Ovary (tissue), 9 donors: ENCODE results near the gene EIF5AL1. TPM values are rescaled to one million over a fixed set of nuclear protein-coding genes. Genes with fewer than 3 reads are reported as not detected.
A peak's percentile ranks its signal among the peaks of the same experiment; 100 is the strongest.

Source experiments
- DNase-seq, 5 donors: peaks; one replicate each; pipeline ENCODE4 v3.0.0-alpha.2; 2019 to 2020
- H3K27ac ChIP-seq, 2 donors: fragments of 200-600 bp; one replicate each; pipeline versions ENCODE4 v1.5.1 to v1.8.0; 2019 to 2022
- H3K27me3 ChIP-seq: fragments of 200-600 bp; one replicate; pipeline ENCODE4 v1.8.0; 2022
- H3K36me3 ChIP-seq: fragments of 200-600 bp; sonication (generic); one replicate; pipeline ENCODE4 v1.5.1; 2019
- H3K4me1 ChIP-seq: one replicate; pipeline ENCODE4 v1.8.1; 2013; ENCODE audit warnings: mild to moderate bottlenecking, moderate library complexity; ENCODE audit not compliant: insufficient read depth
- H3K4me3 ChIP-seq: fragments of 200-600 bp; sonication (generic); one replicate; pipeline ENCODE4 v1.5.1; 2017
- H3K9me3 ChIP-seq, 2 donors: fragments of 200-600 bp in 1 of 2; sonication (generic) in 1 of 2; one replicate each; pipeline versions ENCODE4 v1.5.1 to v1.8.1; 2013 to 2019; ENCODE audit warnings: mild to moderate bottlenecking in 1 of 2, moderate library complexity in 1 of 2
- EP300 ChIP-seq: sonication (generic); formaldehyde crosslinking; IDR thresholded peaks from one replicate; pipeline ENCODE4 v1.6.1; 2017; ENCODE audit warnings: antibody characterized with exemption
- POLR2A ChIP-seq: fragments of 450-650 bp; IDR thresholded peaks from one replicate; pipeline ENCODE4 v1.6.1; 2017; ENCODE audit warnings: antibody characterized with exemption, mild to moderate bottlenecking, moderate library complexity
- WGBS, 3 donors: extraction: QIAGEN DNeasy Blood & Tissue Kit in 1 of 3; methylation state at CpG; one replicate each; pipeline versions ENCODE4 v1.1.5 to v1.1.7; 2013 to 2017; 5-methylcytosine and 5-hydroxymethylcytosine counted together
- intact Hi-C, 4 donors: fragments of 100-400 bp; cut with DNase I; formaldehyde crosslinking; loops; one replicate each; pipeline versions ENCODE4 v1.11.0 to v1.15.1; 2022 to 2023
- polyA plus RNA-seq, 2 donors: library from polyadenylated mRNA; stranded (reverse); fragments of 200-250 nt in 1 of 2; fragments of 350-450 nt in 1 of 2; fragmentation: Illumina TruSeq in 1 of 2; extraction: RNeasy Lipid Tissue Mini Kit (QIAGEN cat#74804) in 1 of 2; gene quantifications; one replicate each; pipeline ENCODE4 v1.2.3, GENCODE V29; 2013 to 2014
- total RNA-seq, 7 donors: library from RNA; depleted of rRNA in 2 of 7; stranded (reverse); fragments of >200 nt in 2 of 7; fragmentation: NEBNext Ultra II Directional in 3 of 7; extraction: Animal tissue kit (Norgen Biotek cat#: 25700) in 3 of 7; gene quantifications; one replicate each; pipeline versions ENCODE4 v1.1.0 to v1.2.4, GENCODE V29; 2016 to 2023
- TF ChIP-seq, protein P1 (sequence below), 3 donors: fragments of 450-650 bp in 2 of 3; fragments of 200-600 bp in 1 of 3; IDR thresholded peaks; one replicate each; pipeline versions ENCODE4 v1.5.1 to v1.8.0; 2016 to 2022; ENCODE audit warnings: antibody characterized with exemption in 3 of 3, mild to moderate bottlenecking in 1 of 3
- donor health status: DM: no; HTN: no; CAD: no; lungs with moderate emphysema.
- donor health status: DM: no; HTN: no; CAD: no.
- donor health status: Bipolar disorder and iron deficiency.
- donor health status: DM: yes; HTN: yes; CAD: no.
- donor health status: DM: no; HTN: no; CAD: no.
- donor health status: DM: yes; HTN: yes; CAD: no.

Gene EIF5AL1
- total and polyA plus RNA-seq, 9 donors, result 0.10 to 0.72 (median 0.23) TPM; not detected in 1

DNA sequence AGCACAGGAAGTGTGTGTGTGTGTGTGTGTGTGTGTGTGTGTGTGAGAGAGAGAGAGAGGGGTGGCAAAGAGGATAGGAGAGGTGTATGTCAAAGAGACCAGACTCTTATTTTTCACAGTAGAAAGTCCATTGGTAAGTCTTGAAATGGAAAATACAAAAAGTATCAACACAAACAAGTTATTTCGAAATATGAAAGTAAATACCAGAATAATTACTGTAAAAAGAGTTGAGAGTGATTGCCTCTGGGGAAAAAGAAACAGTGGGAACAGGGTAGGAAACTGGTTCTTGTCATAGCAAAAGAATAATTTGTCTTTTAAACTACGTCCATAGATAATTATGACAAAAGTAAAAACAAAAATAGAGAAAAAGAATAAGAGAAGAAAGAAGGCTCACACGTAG is 29.0 kb upstream of the EIF5AL1 start:
- Histone ChIP-seq H3K27me3 (no peaks in the 10 kb centered on the region), H3K27ac (no peak overlapping the region), H3K9me3 (no peaks in the 10 kb centered on the region), H3K36me3 (no peaks in the 10 kb centered on the region), H3K4me3 (no peak overlapping the region), H3K4me1 (peaks cover 3% of the 10 kb centered on the region)
- TF ChIP-seq POLR2A (no peak), EP300 (no peak)
- TF ChIP-seq, protein P1, sequence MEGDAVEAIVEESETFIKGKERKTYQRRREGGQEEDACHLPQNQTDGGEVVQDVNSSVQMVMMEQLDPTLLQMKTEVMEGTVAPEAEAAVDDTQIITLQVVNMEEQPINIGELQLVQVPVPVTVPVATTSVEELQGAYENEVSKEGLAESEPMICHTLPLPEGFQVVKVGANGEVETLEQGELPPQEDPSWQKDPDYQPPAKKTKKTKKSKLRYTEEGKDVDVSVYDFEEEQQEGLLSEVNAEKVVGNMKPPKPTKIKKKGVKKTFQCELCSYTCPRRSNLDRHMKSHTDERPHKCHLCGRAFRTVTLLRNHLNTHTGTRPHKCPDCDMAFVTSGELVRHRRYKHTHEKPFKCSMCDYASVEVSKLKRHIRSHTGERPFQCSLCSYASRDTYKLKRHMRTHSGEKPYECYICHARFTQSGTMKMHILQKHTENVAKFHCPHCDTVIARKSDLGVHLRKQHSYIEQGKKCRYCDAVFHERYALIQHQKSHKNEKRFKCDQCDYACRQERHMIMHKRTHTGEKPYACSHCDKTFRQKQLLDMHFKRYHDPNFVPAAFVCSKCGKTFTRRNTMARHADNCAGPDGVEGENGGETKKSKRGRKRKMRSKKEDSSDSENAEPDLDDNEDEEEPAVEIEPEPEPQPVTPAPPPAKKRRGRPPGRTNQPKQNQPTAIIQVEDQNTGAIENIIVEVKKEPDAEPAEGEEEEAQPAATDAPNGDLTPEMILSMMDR (IDR thresholded peaks at IDR 0.05), result no peak
- intact Hi-C loops, result no loop called here
- no peak for DNase-seq
- 53 to 75% (median 72%) methylated on average over 3 of the region's 3 CpGs for WGBS, 3 donors

DNA sequence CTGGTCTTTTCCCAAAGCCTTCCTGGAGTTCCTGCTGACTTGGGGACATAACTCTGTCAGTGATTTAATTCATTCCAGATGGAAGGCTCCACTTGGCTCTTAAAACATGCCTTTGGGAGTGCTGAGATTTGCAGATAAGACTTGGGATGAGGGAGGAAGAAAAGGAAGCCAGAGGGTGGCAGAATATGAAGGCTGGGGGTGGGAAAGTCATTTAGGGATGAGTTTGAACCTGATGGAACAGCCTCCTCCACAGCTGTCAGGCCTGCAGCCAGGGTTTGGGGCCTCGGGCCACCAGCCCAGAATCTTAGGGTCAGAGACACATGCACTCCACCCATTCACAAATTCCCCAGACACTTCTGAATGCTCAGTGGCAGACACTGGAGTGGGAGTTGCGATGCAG is 28.4 kb upstream of the EIF5AL1 start:
- Histone ChIP-seq H3K4me3 (no peak overlapping the region), H3K27me3 (no peaks in the 10 kb centered on the region), H3K4me1 (peaks cover 6% of the 10 kb centered on the region), H3K27ac (no peak overlapping the region), H3K36me3 (no peaks in the 10 kb centered on the region), H3K9me3 (no peaks in the 10 kb centered on the region)
- WGBS, 3 donors, result 40 to 50% (median 48%) methylated on average over 2 of the region's 2 CpGs
- TF ChIP-seq, protein P1 (IDR thresholded peaks at IDR 0.05), result no peak
- no peak for TF ChIP-seq EP300
- no peak for TF ChIP-seq POLR2A
- DNase-seq, result peak in 1 of 5 donors; percentile 52
- intact Hi-C loops, result no loop called here

GRCh38 chr10:79484476-79484875 is 27.9 kb upstream of the EIF5AL1 start:
- peaks cover 6% of the 10 kb centered on the region for H3K4me1 ChIP-seq
- no peak for DNase-seq
- no peaks in the 10 kb centered on the region for H3K36me3 ChIP-seq
- H3K9me3 ChIP-seq, result no peaks in the 10 kb centered on the region
- intact Hi-C loops, result no loop called here
- TF ChIP-seq EP300, result no peak
- no peak for TF ChIP-seq POLR2A
- TF ChIP-seq, protein P1 (IDR thresholded peaks at IDR 0.05), result no peak
- H3K27ac ChIP-seq, result no peak overlapping the region
- 70 to 77% (median 70%) methylated on average over 6 of the region's 6 CpGs for WGBS, 3 donors
- H3K27me3 ChIP-seq, result no peaks in the 10 kb centered on the region
- no peak overlapping the region for H3K4me3 ChIP-seq

GRCh38 chr10:79487296-79488194 is 24.8 kb upstream of the EIF5AL1 start:
- intact Hi-C loops, result no loop called here
- DNase-seq, result peak; percentile 32 to 61 (median 43)
- Histone ChIP-seq H3K27me3 (no peaks in the 10 kb centered on the region), H3K27ac (no peak overlapping the region), H3K36me3 (no peaks in the 10 kb centered on the region), H3K4me1 (peaks cover 7% of the 10 kb centered on the region), H3K4me3 (no peak overlapping the region), H3K9me3 (no peaks in the 10 kb centered on the region)
- WGBS, 3 donors, result 84 to 86% (median 86%) methylated on average over 10 of the region's 10 CpGs
- TF ChIP-seq, protein P1 (IDR thresholded peaks at IDR 0.05), result peak in 2 of 3 donors; percentile 11 to 15
- no peak for TF ChIP-seq POLR2A
